Measurements from ENCODE around the gene CLDN10.

DNA sequence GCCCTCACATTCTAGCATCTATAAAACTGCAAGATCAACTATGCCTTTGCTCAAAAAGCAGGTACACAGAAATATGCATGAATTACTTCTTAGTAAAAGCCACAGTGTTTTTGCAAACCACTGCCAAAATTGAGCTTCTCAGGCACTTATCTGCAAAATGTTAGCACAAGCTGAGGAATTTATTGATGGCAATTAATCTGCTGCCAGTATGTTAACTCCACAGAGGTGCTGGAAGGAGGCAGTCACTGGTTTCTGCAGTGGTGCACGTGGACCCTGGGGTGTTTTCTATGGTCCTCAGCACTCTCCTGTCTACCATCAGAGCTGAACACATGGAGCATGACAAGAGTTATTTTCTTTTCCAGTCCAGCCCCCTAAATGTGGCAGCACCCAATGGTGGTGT lies 44.2 kb downstream of the CLDN10 start:
- TF ChIP-seq, protein P1, sequence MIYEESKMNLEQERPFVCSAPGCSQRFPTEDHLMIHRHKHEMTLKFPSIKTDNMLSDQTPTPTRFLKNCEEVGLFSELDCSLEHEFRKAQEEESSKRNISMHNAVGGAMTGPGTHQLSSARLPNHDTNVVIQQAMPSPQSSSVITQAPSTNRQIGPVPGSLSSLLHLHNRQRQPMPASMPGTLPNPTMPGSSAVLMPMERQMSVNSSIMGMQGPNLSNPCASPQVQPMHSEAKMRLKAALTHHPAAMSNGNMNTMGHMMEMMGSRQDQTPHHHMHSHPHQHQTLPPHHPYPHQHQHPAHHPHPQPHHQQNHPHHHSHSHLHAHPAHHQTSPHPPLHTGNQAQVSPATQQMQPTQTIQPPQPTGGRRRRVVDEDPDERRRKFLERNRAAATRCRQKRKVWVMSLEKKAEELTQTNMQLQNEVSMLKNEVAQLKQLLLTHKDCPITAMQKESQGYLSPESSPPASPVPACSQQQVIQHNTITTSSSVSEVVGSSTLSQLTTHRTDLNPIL (CRISPR knock-in tag; IDR thresholded peaks at IDR 0.05; ENCODE audit: low read depth), result no peak
- TF ChIP-seq ARNTL (CRISPR knock-in tag; IDR thresholded peaks at IDR 0.05; ENCODE audit: borderline replicate concordance, low read depth), result no peak
- no peak for TF ChIP-seq POU6F1 (CRISPR knock-in tag; IDR thresholded peaks at IDR 0.05; ENCODE audit: borderline replicate concordance, low read depth)
- TF ChIP-seq, protein P2, sequence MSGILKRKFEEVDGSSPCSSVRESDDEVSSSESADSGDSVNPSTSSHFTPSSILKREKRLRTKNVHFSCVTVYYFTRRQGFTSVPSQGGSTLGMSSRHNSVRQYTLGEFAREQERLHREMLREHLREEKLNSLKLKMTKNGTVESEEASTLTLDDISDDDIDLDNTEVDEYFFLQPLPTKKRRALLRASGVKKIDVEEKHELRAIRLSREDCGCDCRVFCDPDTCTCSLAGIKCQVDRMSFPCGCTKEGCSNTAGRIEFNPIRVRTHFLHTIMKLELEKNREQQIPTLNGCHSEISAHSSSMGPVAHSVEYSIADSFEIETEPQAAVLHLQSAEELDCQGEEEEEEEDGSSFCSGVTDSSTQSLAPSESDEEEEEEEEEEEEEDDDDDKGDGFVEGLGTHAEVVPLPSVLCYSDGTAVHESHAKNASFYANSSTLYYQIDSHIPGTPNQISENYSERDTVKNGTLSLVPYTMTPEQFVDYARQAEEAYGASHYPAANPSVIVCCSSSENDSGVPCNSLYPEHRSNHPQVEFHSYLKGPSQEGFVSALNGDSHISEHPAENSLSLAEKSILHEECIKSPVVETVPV (CRISPR knock-in tag; IDR thresholded peaks at IDR 0.05), result no peak
- TF ChIP-seq PPARA (CRISPR knock-in tag; IDR thresholded peaks at IDR 0.05; ENCODE audit: borderline replicate concordance), result no peak

All from SK-N-SH treated with all-trans-retinoic acid at 6 μM for 48 hours (cell line).